SK-N-SH (cell line): ENCODE measurements around the gene FBLN7. TPM values are rescaled to one million over a fixed set of nuclear protein-coding genes. Genes with fewer than 3 reads are reported as not detected.

ENCODE experiments used
- CTCF ChIA-PET: fragments of 300-600, 350-600 bp; formaldehyde crosslinking; extraction: SDS; loops from one replicate; lab custom pipeline; 2021; lab: Yijun Ruan, JAX
- POLR2A ChIA-PET: fragments of 350-600 bp; sonication (Branson Sonifier 250); formaldehyde crosslinking; extraction: SDS; loops from one replicate; lab custom pipeline; 2020; ENCODE audit warnings: antibody characterized with exemption, inconsistent platforms; lab: Yijun Ruan, JAX
- DNase-seq: peaks from one replicate; pipeline ENCODE4 v3.0.0; 2012
- H2AFZ ChIP-seq: fragments of 200-600 bp; sonication (generic); 2 replicates; pipeline ENCODE4 v1.8.1; 2016; ENCODE audit warnings: antibody characterized with exemption, mild to moderate bottlenecking, low read depth
- H3F3A ChIP-seq: fragments of 200-600 bp; sonication (generic); replicated peaks from 2 replicates; pipeline ENCODE3; 2016; ENCODE audit warnings: antibody characterized with exemption, mild to moderate bottlenecking; ENCODE audit not compliant: insufficient read depth
- H3K27ac ChIP-seq, 2 experiments: fragments of 200-500 bp in 1 of 2; fragments of 200-600 bp in 1 of 2; sonication (Bioruptor generic) in 1 of 2; sonication (generic), shearing (Covaris generic) in 1 of 2; 2 replicates each; pipeline versions ENCODE4 v1.5.1 to v1.6.1; 2014 to 2016; ENCODE audit warnings: low read depth in 2 of 2, inconsistent platforms in 1 of 2, low read length in 1 of 2, mild to moderate bottlenecking in 1 of 2, mixed read lengths in 1 of 2
- H3K27me3 ChIP-seq: fragments of 200-600 bp; sonication (generic), shearing (Covaris generic); 2 replicates; pipeline ENCODE4 v1.6.1; 2016; ENCODE audit warnings: mixed run types; ENCODE audit not compliant: insufficient read depth
- H3K36me3 ChIP-seq, 2 experiments: fragments of 200-500 bp in 1 of 2; fragments of 200-600 bp in 1 of 2; sonication (Bioruptor generic) in 1 of 2; sonication (generic) in 1 of 2; replicated peaks in 1 of 2; 2 replicates each; pipeline versions ENCODE3 to v1.5.1; 2014 to 2016; ENCODE audit warnings: low read length in 1 of 2, mild to moderate bottlenecking in 1 of 2; ENCODE audit not compliant: insufficient read depth in 2 of 2, control insufficient read depth in 1 of 2
- H3K4me1 ChIP-seq, 2 experiments: fragments of 200-500 bp in 1 of 2; fragments of 200-600 bp in 1 of 2; sonication (Bioruptor generic) in 1 of 2; sonication (generic), shearing (Covaris generic) in 1 of 2; 2 replicates each; pipeline versions ENCODE4 v1.5.1 to v1.6.1; 2014 to 2016; ENCODE audit warnings: low read depth in 1 of 2, low read length in 1 of 2, mixed run types in 1 of 2; ENCODE audit not compliant: insufficient read depth in 2 of 2, control insufficient read depth in 1 of 2
- H3K4me2 ChIP-seq: fragments of 200-600 bp; sonication (generic), shearing (Covaris generic); 2 replicates; pipeline ENCODE4 v1.6.1; 2017; ENCODE audit warnings: mixed run types
- H3K4me3 ChIP-seq, 2 experiments: fragments of 200-500 bp in 1 of 2; fragments of 200-600 bp in 1 of 2; sonication (Bioruptor generic) in 1 of 2; sonication (generic), shearing (Covaris generic) in 1 of 2; 2 replicates each; pipeline versions ENCODE4 v1.5.1 to v1.8.1; 2014 to 2016; ENCODE audit warnings: low read depth in 2 of 2, inconsistent platforms in 1 of 2, low read length in 1 of 2, mild to moderate bottlenecking in 1 of 2, mixed read lengths in 1 of 2, moderate library complexity in 1 of 2
- H3K79me2 ChIP-seq: fragments of 200-600 bp; sonication (generic); 2 replicates; pipeline ENCODE4 v1.8.1; 2017; ENCODE audit warnings: mild to moderate bottlenecking; ENCODE audit not compliant: insufficient read depth
- H3K9ac ChIP-seq: fragments of 200-600 bp; sonication (generic); 2 replicates; pipeline ENCODE4 v1.6.1; 2017; ENCODE audit warnings: mixed run types
- H3K9me2 ChIP-seq: fragments of 200-600 bp; sonication (generic); 2 replicates; pipeline ENCODE4 v1.6.1; 2017; ENCODE audit warnings: mixed run types
- H3K9me3 ChIP-seq: fragments of 200-600 bp; sonication (generic); 2 replicates; pipeline ENCODE4 v1.6.1; 2017; ENCODE audit warnings: mixed run types, mild to moderate bottlenecking, moderate library complexity
- H4K20me1 ChIP-seq: fragments of 200-600 bp; sonication (generic); 2 replicates; pipeline ENCODE4 v1.6.1; 2017; ENCODE audit warnings: mild to moderate bottlenecking, mixed run types; ENCODE audit not compliant: insufficient read depth
- CHD2 ChIP-seq: fragments of 150-350 bp; IDR thresholded peaks from 2 replicates; pipeline ENCODE4 v1.6.1; 2018; ENCODE audit warnings: low read length; ENCODE audit not compliant: partially characterized antibody
- ELF1 ChIP-seq: IDR thresholded peaks from 2 replicates; pipeline ENCODE4 v1.4.0; 2012
- EP300 ChIP-seq, 2 experiments: IDR thresholded peaks; 2 replicates each; pipeline versions ENCODE4 v1.4.0 to v1.6.1; 2012; ENCODE audit warnings: borderline replicate concordance in 1 of 2, low read depth in 1 of 2, low read length in 1 of 2
- FOSL2 ChIP-seq: IDR thresholded peaks from 2 replicates; pipeline ENCODE4 v1.4.0; 2012; ENCODE audit warnings: low read depth, mild to moderate bottlenecking, moderate library complexity, borderline replicate concordance
- FOXM1 ChIP-seq: IDR thresholded peaks from 2 replicates; pipeline ENCODE4 v1.4.0; 2012; ENCODE audit warnings: low read depth, mild to moderate bottlenecking
- GABPA ChIP-seq: IDR thresholded peaks from 2 replicates; pipeline ENCODE4 v1.4.0; 2012; ENCODE audit warnings: low read depth, mild to moderate bottlenecking
- GATA2 ChIP-seq: sonication (generic); formaldehyde crosslinking; IDR thresholded peaks from 2 replicates; pipeline ENCODE4 v1.5.0; 2020; ENCODE audit warnings: mild to moderate bottlenecking, missing genetic modification reagents
- IRF3 ChIP-seq: fragments of 150-350 bp; IDR thresholded peaks from 2 replicates; pipeline ENCODE4 v1.6.1; 2016; ENCODE audit warnings: mild to moderate bottlenecking, low read depth, low read length
- MEF2A ChIP-seq: IDR thresholded peaks from 2 replicates; pipeline ENCODE4 v1.4.0; 2012; ENCODE audit warnings: low read depth, borderline replicate concordance
- MXI1 ChIP-seq: IDR thresholded peaks from 2 replicates; pipeline ENCODE4 v1.6.1; 2012; ENCODE audit warnings: mild to moderate bottlenecking, low read depth, low read length, improper control_type of control experiment
- NFIC ChIP-seq: IDR thresholded peaks from 2 replicates; pipeline ENCODE4 v1.4.0; 2012; ENCODE audit warnings: borderline replicate concordance
- NRF1 ChIP-seq: IDR thresholded peaks from 2 replicates; pipeline ENCODE4 v1.6.1; 2012; ENCODE audit warnings: low read depth, mild to moderate bottlenecking, low read length
- POLR2AphosphoS5 ChIP-seq: IDR thresholded peaks from 2 replicates; pipeline ENCODE4 v1.6.1; 2012; ENCODE audit warnings: low read depth, low read length
- RCOR1 ChIP-seq: fragments of 150-350 bp; IDR thresholded peaks from 2 replicates; pipeline ENCODE4 v1.6.1; 2017; ENCODE audit warnings: antibody characterized with exemption, low read length
- RFX5 ChIP-seq: IDR thresholded peaks from 2 replicates; pipeline ENCODE4 v1.6.1; 2012; ENCODE audit warnings: mild to moderate bottlenecking, improper control_type of control experiment, low read length
- RXRA ChIP-seq: IDR thresholded peaks from 2 replicates; pipeline ENCODE4 v1.4.0; 2012; ENCODE audit warnings: low read depth, mild to moderate bottlenecking, borderline replicate concordance
- SIN3A ChIP-seq: IDR thresholded peaks from 2 replicates; pipeline ENCODE4 v1.6.1; 2012; ENCODE audit warnings: low read depth, mild to moderate bottlenecking, low read length, moderate library complexity, borderline replicate concordance
- SMC3 ChIP-seq: IDR thresholded peaks from 2 replicates; pipeline ENCODE4 v1.6.1; 2012; ENCODE audit warnings: low read depth, low read length, improper control_type of control experiment
- TAF1 ChIP-seq: IDR thresholded peaks from 2 replicates; pipeline ENCODE4 v1.6.1; 2012; ENCODE audit warnings: low read depth, mild to moderate bottlenecking, low read length, moderate library complexity, borderline replicate concordance
- TCF12 ChIP-seq: IDR thresholded peaks from 2 replicates; pipeline ENCODE4 v1.4.0; 2012
- TEAD4 ChIP-seq: IDR thresholded peaks from 2 replicates; pipeline ENCODE4 v1.4.0; 2012; ENCODE audit warnings: mild to moderate bottlenecking, borderline replicate concordance; ENCODE audit not compliant: insufficient read depth
- YY1 ChIP-seq: IDR thresholded peaks from 2 replicates; pipeline ENCODE4 v1.4.0; 2012; ENCODE audit warnings: low read depth, mild to moderate bottlenecking
- WGBS: methylation state at CpG from one replicate; pipeline ENCODE4 v1.1.6; 2017; ENCODE audit warnings: low lambda C conversion rate; 5-methylcytosine and 5-hydroxymethylcytosine counted together
- polyA plus RNA-seq, 3 experiments: library from polyadenylated mRNA; depleted of rRNA; stranded (reverse); fragments of >200 nt; gene quantifications; 2 replicates each; pipeline ENCODE4 v1.2.3, GENCODE V29; 2012
- TF ChIP-seq, protein P1 (sequence below): IDR thresholded peaks from 2 replicates; pipeline ENCODE4 v1.6.1; 2012; ENCODE audit warnings: mild to moderate bottlenecking, low read depth, low read length, moderate library complexity
- TF ChIP-seq, protein P2 (sequence below): fragments of 150-350 bp; IDR thresholded peaks from 2 replicates; pipeline ENCODE4 v1.6.1; 2017; ENCODE audit warnings: antibody characterized with exemption, low read length, low read depth, borderline replicate concordance
- TF ChIP-seq, protein P3 (sequence below): IDR thresholded peaks from 2 replicates; pipeline ENCODE4; 2012
- TF ChIP-seq, protein P4 (sequence below): IDR thresholded peaks from 2 replicates; pipeline ENCODE4 v1.4.0; 2012; ENCODE audit warnings: low read depth
- TF ChIP-seq, protein P5 (sequence below): IDR thresholded peaks from 2 replicates; pipeline ENCODE4 v1.4.0; 2012; ENCODE audit warnings: low read depth, borderline replicate concordance

FBLN7 gene
- polyA plus RNA-seq, 1 of the 3 experiments (the other 2 are of a cell fraction) = 4.4 TPM

DNA sequence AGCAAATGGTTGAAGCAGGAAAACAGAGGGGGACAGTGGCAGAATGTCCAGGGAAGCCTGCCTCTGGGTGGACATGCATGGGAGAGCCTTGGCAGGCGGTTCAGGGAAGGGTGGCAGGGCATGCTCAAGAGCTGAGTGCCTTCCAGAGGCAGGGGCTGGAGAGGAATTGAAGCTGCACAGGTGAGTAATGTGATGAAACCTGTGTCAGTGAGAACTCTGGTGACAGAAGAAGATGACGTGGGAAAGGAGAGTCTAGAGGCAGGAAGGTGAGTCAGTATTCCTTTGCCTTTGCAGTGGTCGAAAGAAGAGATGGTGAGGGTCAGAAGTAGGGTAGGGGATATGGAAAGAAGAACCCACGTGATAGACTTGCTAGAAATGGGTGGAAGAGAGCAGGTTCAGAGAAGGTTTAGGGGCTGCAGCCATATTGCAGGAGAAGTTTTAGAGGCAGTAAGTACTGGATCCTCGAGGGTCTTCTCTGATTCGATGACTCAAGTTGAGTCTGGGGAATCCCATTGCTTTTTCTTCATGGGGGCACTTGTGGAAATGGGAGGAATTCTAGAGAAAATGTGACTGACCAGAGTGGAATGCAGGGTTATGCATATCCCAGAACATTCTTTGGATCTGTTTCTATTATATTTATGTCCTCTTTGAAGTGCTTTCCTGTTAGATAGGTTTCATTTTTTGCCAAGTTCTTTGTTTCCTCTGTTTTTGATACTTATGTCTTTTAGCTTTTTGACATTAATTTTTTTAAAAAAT is 45.7 kb upstream of the FBLN7 start:
- Histone ChIP-seq H3K9me3 (no peaks in the 10 kb centered on the region), H3K27ac (peak overlapping the region; percentile 54 to 58; a peak in 3 of 4 replicates), H3K4me3 (no peak overlapping the region), H3K9ac (no peak overlapping the region), H3K36me3 (peaks cover 46 to 76% of the 10 kb centered on the region in 2 experiments), H3F3A (peaks cover 17% of the 10 kb centered on the region), H4K20me1 (no peaks in the 10 kb centered on the region), H3K4me1 (peaks cover 0 to 19% of the 10 kb centered on the region in 2 experiments), H2AFZ (no peak overlapping the region), H3K27me3 (no peaks in the 10 kb centered on the region), H3K4me2 (0 out of 2 replicates have a peak overlapping the region, but pooled peaks have one; percentile 10), H3K79me2 (peaks cover 6% of the 10 kb centered on the region; the same call in 1 of the 2 replicates), H3K9me2 (no peaks in the 10 kb centered on the region)
- WGBS = 73% methylated on average over 6 of the region's 6 CpGs
- POLR2A ChIA-PET = no interaction called here
- CTCF ChIA-PET = no interaction called here
- no peak for DNase-seq
- TF ChIP-seq TCF12 (peak; percentile 23; the same call in 1 of the 2 replicates), CHD2 (no peak), TEAD4 (peak; percentile 68; the same call in 1 of the 2 replicates), GATA2 (CRISPR knock-in tag) (no peak), RFX5 (no peak), MEF2A (no peak), RCOR1 (no peak), NRF1 (no peak), IRF3 (no peak), MXI1 (no peak), FOXM1 (no peak), TAF1 (no peak), YY1 (no peak), GABPA (no peak), NFIC (peak; percentile 45; the same call in 1 of the 2 replicates), ELF1 (no peak), FOSL2 (peak; percentile 42; the same call in 1 of the 2 replicates), RXRA (no peak), POLR2AphosphoS5 (no peak), EP300 (IDR thresholded peaks at IDR 0.05; ENCODE audit: borderline replicate concordance in 1 of 2, low read depth in 1 of 2, low read length in 1 of 2) (peak in 1 of 2 experiments; percentile 24; a peak in 1 of 4 replicates), SIN3A (no peak), SMC3 (no peak)
- TF ChIP-seq, protein P1, sequence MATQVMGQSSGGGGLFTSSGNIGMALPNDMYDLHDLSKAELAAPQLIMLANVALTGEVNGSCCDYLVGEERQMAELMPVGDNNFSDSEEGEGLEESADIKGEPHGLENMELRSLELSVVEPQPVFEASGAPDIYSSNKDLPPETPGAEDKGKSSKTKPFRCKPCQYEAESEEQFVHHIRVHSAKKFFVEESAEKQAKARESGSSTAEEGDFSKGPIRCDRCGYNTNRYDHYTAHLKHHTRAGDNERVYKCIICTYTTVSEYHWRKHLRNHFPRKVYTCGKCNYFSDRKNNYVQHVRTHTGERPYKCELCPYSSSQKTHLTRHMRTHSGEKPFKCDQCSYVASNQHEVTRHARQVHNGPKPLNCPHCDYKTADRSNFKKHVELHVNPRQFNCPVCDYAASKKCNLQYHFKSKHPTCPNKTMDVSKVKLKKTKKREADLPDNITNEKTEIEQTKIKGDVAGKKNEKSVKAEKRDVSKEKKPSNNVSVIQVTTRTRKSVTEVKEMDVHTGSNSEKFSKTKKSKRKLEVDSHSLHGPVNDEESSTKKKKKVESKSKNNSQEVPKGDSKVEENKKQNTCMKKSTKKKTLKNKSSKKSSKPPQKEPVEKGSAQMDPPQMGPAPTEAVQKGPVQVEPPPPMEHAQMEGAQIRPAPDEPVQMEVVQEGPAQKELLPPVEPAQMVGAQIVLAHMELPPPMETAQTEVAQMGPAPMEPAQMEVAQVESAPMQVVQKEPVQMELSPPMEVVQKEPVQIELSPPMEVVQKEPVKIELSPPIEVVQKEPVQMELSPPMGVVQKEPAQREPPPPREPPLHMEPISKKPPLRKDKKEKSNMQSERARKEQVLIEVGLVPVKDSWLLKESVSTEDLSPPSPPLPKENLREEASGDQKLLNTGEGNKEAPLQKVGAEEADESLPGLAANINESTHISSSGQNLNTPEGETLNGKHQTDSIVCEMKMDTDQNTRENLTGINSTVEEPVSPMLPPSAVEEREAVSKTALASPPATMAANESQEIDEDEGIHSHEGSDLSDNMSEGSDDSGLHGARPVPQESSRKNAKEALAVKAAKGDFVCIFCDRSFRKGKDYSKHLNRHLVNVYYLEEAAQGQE = no peak
- TF ChIP-seq, protein P2, sequence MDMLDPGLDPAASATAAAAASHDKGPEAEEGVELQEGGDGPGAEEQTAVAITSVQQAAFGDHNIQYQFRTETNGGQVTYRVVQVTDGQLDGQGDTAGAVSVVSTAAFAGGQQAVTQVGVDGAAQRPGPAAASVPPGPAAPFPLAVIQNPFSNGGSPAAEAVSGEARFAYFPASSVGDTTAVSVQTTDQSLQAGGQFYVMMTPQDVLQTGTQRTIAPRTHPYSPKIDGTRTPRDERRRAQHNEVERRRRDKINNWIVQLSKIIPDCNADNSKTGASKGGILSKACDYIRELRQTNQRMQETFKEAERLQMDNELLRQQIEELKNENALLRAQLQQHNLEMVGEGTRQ = no peak
- TF ChIP-seq, protein P3, sequence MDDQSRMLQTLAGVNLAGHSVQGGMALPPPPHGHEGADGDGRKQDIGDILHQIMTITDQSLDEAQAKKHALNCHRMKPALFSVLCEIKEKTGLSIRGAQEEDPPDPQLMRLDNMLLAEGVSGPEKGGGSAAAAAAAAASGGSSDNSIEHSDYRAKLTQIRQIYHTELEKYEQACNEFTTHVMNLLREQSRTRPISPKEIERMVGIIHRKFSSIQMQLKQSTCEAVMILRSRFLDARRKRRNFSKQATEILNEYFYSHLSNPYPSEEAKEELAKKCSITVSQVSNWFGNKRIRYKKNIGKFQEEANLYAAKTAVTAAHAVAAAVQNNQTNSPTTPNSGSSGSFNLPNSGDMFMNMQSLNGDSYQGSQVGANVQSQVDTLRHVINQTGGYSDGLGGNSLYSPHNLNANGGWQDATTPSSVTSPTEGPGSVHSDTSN = peak; percentile 22; the same call in 1 of the 2 replicates
- TF ChIP-seq, protein P4, sequence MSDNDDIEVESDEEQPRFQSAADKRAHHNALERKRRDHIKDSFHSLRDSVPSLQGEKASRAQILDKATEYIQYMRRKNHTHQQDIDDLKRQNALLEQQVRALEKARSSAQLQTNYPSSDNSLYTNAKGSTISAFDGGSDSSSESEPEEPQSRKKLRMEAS = no peak
- TF ChIP-seq, protein P5, sequence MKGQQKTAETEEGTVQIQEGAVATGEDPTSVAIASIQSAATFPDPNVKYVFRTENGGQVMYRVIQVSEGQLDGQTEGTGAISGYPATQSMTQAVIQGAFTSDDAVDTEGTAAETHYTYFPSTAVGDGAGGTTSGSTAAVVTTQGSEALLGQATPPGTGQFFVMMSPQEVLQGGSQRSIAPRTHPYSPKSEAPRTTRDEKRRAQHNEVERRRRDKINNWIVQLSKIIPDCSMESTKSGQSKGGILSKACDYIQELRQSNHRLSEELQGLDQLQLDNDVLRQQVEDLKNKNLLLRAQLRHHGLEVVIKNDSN = no peak
